ENCODE measurements around the gene RBPJL. TPM values are rescaled to one million over a fixed set of nuclear protein-coding genes. Genes with fewer than 3 reads are reported as not detected.

Gene RBPJL
- total RNA-seq, 1 experiment from 2014 or later, result not detected

GRCh38 chr20:45346851-45347250 lies 40.2 kb downstream of the RBPJL start:
- Histone ChIP-seq H3K27ac (ENCODE audit: low read length) (peak overlapping the region; percentile 95), H3K9me2 (replicated peaks; ENCODE audit: low read length) (no peaks in the 10 kb centered on the region), H2AFZ (ENCODE audit: low read length) (no peak overlapping the region), H3K9ac (ENCODE audit: low read length) (peak overlapping the region; percentile 91), H3K36me3 (ENCODE audit: low read depth, low read length) (no peaks in the 10 kb centered on the region), H3K27me3 (ENCODE audit: low read length) (no peaks in the 10 kb centered on the region), H3K4me2 (ENCODE audit: low read length) (peak overlapping the region; percentile 98), H3K79me2 (ENCODE audit: low read length) (peaks cover 61% of the 10 kb centered on the region), H4K20me1 (ENCODE audit: low read length) (peaks cover 32% of the 10 kb centered on the region), H3K4me1 (ENCODE audit: insufficient read depth, low read length) (peaks cover 58% of the 10 kb centered on the region), H3F3A (ENCODE audit: low read length, unreplicated experiment) (peaks cover 21% of the 10 kb centered on the region), H3K4me3 (ENCODE audit: low read length) (peak overlapping the region; percentile 97), H3K9me3 (ENCODE audit: low read length) (no peaks in the 10 kb centered on the region)
- ChIA-PET POLR2A (ENCODE audit: unreplicated experiment) (interaction anchor here (1.0 kb wide), 1 partner anchor 16 kb away, joined by 5 read pairs; the partner anchor contains the start of gene SYS1), CTCF (interaction anchor here (1.4 kb wide), 2 partner anchors 16 to 27 kb away, joined by 4 to 5 read pairs; partner anchors contain the start of gene SYS1)
- DNase-seq (peak; percentile 67), ATAC-seq (peak; percentile 0; the same call in 1 of the 2 replicates)
- no peak for TF ChIP-seq CTCF (conservative IDR thresholded peaks at IDR 0.05; ENCODE audit: low read depth, low read length)
- no peak for TF ChIP-seq EZH2phosphoT487 (IDR thresholded peaks at IDR 0.05; ENCODE audit: borderline replicate concordance, low read length)
- TF ChIP-seq EZH2 (IDR thresholded peaks at IDR 0.05; ENCODE audit: low read length, unreplicated experiment), result no peak
- no TSS peak for BruUV-seq (replicated peaks)
- intact Hi-C loops (cut with micrococcal nuclease), result loop anchor here (10.0 kb wide), 1 partner anchor 428 kb away; no protein-coding TSS in a partner anchor

- Histone ChIP-seq H3K79me2 (ENCODE audit: low read length) (peaks cover 55% of the 10 kb centered on the region), H3K27me3 (ENCODE audit: low read length) (no peaks in the 10 kb centered on the region), H3K9me3 (ENCODE audit: low read length) (no peaks in the 10 kb centered on the region), H3K4me2 (ENCODE audit: low read length) (peak overlapping the region; percentile 98), H3K4me3 (ENCODE audit: low read length) (peak overlapping the region; percentile 97), H3F3A (ENCODE audit: low read length, unreplicated experiment) (peaks cover 21% of the 10 kb centered on the region), H3K9ac (ENCODE audit: low read length) (peak overlapping the region; percentile 91), H3K4me1 (ENCODE audit: insufficient read depth, low read length) (peaks cover 52% of the 10 kb centered on the region), H3K27ac (ENCODE audit: low read length) (peak overlapping the region; percentile 95), H2AFZ (ENCODE audit: low read length) (no peak overlapping the region), H3K9me2 (replicated peaks; ENCODE audit: low read length) (no peaks in the 10 kb centered on the region), H3K36me3 (ENCODE audit: low read depth, low read length) (no peaks in the 10 kb centered on the region), H4K20me1 (ENCODE audit: low read length) (peaks cover 26% of the 10 kb centered on the region)
- DNase-seq (no peak), ATAC-seq (no peak)
- TF ChIP-seq EZH2phosphoT487 (IDR thresholded peaks at IDR 0.05; ENCODE audit: borderline replicate concordance, low read length) (no peak), EZH2 (IDR thresholded peaks at IDR 0.05; ENCODE audit: low read length, unreplicated experiment) (no peak), CTCF (conservative IDR thresholded peaks at IDR 0.05; ENCODE audit: low read depth, low read length) (no peak)
- intact Hi-C loops (cut with micrococcal nuclease), result loop anchor here (10.0 kb wide), 1 partner anchor 427 kb away; no protein-coding TSS in a partner anchor
- BruUV-seq (replicated peaks), result TSS peak; percentile 41
- POLR2A ChIA-PET (ENCODE audit: unreplicated experiment), result interaction anchor here (1.0 kb wide), 1 partner anchor 15 kb away, joined by 5 read pairs; the partner anchor contains the start of gene SYS1
- CTCF ChIA-PET, result interaction anchor here (0.6 to 1.4 kb wide), 3 partner anchors 13 to 27 kb away, joined by 4 to 5 read pairs (median 4); partner anchors contain the start of gene SYS1
Measured at GRCh38 chr20:45347297-45347935, 40.8 kb downstream of the RBPJL start.
